Esophagus muscularis mucosa (tissue), 4 donors: ENCODE measurements around the gene JDP2.

ENCODE experiments used
- CTCF ChIP-seq, 3 experiments: fragments of 200-600 bp in 2 of 3; fragments of 450-650 bp in 1 of 3; sonication (generic) in 2 of 3; IDR thresholded peaks; one replicate each; pipeline ENCODE4 v1.5.1; 2017 to 2019; ENCODE audit warnings: antibody characterized with exemption in 3 of 3, mild to moderate bottlenecking in 2 of 3, moderate library complexity in 1 of 3
- EP300 ChIP-seq: sonication (generic); formaldehyde crosslinking; IDR thresholded peaks from one replicate; pipeline ENCODE4 v1.6.1; 2017; ENCODE audit warnings: antibody characterized with exemption
- POLR2A ChIP-seq: fragments of 450-650 bp; IDR thresholded peaks from one replicate; pipeline ENCODE4 v1.6.1; 2017; ENCODE audit warnings: antibody characterized with exemption, moderate library complexity, mild to moderate bottlenecking, low read depth
- POLR2AphosphoS5 ChIP-seq, 2 donors: sonication (generic); formaldehyde crosslinking; IDR thresholded peaks; one replicate each; pipeline ENCODE4 v1.6.1; 2017; ENCODE audit warnings: antibody characterized with exemption in 2 of 2

GRCh38 chr14:75487155-75487671 is 59.4 kb downstream of the JDP2 start:
- TF ChIP-seq CTCF (IDR thresholded peaks at IDR 0.05): no peak
- TF ChIP-seq POLR2A: no peak
- no peak for TF ChIP-seq EP300
- TF ChIP-seq POLR2AphosphoS5 (IDR thresholded peaks at IDR 0.05): no peak
